Measurements from ENCODE around the gene AVPR2. TPM values are rescaled to one million over a fixed set of nuclear protein-coding genes. Genes with fewer than 3 reads are reported as not detected.
A peak's percentile ranks its signal among the peaks of the same experiment; 100 is the strongest.

Gene AVPR2
- polyA plus RNA-seq, 2 of the 4 experiments (the other 2 are of a cell fraction), result not detected

DNA sequence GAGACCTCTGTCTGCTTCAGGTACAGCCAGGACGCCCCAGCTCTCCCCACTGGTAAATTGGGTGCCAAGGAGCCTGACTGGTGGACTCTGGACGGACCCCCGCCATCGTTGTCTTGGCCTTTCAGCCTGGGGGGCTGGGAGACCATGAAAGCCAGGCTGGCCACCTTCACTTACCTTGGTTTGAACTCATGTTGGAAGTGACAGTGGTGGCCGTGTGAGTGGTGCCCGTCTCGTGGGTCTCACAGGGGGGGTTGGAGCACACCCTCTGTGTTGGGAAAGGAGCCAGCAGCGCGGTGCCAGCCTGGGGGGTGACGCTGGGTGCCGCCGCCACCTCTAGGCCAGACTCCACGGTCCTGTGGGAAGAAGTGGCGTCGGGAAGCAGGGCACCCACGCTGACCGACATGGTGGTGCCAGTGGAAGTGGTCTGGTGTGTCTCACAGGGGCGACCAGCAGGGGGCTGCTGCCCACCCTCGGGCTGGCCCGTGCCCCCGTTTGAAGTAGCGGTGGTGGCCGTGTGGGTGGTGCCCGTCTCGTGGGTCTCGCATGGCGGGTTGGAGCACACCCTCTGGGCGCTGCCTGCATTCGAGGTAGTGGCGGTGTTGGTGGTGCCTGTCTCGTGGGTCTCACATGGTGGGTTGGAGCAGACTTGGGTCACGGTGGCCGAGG lies 49.6 kb downstream of the AVPR2 start:
- Histone ChIP-seq H3K27ac (peak overlapping the region in 1 of 2 experiments; percentile 57; a peak in 1 of 6 replicates), H3K4me2 (no peak overlapping the region), H3K4me1 (0 out of 3 replicates have a peak, but pooled peaks cover 4% of the 10 kb centered on the region), H3K9me3 (no peaks in the 10 kb centered on the region), H3K4me3 (no peak overlapping the region)
- CTCF ChIA-PET, result interaction anchor here (0.6 to 17.9 kb wide), 11 partner anchors 9 to 306 kb away, joined by 3 to 363 read pairs (median 5); partner anchors contain the start of genes ARHGAP4, NAA10, PLXNB3 and RENBP
- no peak for FAIRE-seq
- peak in 1 of 2 experiments; percentile 41; a peak in 3 of 6 replicates for ATAC-seq
- no peak for DNase-seq (ENCODE audit: low read depth in 1 of 2, low spot score in 1 of 2)
- POLR2A ChIA-PET, result no interaction called here
- TF ChIP-seq, protein P1, sequence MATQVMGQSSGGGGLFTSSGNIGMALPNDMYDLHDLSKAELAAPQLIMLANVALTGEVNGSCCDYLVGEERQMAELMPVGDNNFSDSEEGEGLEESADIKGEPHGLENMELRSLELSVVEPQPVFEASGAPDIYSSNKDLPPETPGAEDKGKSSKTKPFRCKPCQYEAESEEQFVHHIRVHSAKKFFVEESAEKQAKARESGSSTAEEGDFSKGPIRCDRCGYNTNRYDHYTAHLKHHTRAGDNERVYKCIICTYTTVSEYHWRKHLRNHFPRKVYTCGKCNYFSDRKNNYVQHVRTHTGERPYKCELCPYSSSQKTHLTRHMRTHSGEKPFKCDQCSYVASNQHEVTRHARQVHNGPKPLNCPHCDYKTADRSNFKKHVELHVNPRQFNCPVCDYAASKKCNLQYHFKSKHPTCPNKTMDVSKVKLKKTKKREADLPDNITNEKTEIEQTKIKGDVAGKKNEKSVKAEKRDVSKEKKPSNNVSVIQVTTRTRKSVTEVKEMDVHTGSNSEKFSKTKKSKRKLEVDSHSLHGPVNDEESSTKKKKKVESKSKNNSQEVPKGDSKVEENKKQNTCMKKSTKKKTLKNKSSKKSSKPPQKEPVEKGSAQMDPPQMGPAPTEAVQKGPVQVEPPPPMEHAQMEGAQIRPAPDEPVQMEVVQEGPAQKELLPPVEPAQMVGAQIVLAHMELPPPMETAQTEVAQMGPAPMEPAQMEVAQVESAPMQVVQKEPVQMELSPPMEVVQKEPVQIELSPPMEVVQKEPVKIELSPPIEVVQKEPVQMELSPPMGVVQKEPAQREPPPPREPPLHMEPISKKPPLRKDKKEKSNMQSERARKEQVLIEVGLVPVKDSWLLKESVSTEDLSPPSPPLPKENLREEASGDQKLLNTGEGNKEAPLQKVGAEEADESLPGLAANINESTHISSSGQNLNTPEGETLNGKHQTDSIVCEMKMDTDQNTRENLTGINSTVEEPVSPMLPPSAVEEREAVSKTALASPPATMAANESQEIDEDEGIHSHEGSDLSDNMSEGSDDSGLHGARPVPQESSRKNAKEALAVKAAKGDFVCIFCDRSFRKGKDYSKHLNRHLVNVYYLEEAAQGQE (IDR thresholded peaks at IDR 0.05), result no peak
- TF ChIP-seq, protein P2, sequence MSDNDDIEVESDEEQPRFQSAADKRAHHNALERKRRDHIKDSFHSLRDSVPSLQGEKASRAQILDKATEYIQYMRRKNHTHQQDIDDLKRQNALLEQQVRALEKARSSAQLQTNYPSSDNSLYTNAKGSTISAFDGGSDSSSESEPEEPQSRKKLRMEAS (IDR thresholded peaks at IDR 0.05), result no peak
- TF ChIP-seq CHD4 (IDR thresholded peaks at IDR 0.05; ENCODE audit: borderline replicate concordance) (no peak), ZFP36 (IDR thresholded peaks at IDR 0.05; ENCODE audit: borderline replicate concordance, partially characterized antibody) (no peak), RCOR1 (IDR thresholded peaks at IDR 0.05; ENCODE audit: low read depth, low read length) (no peak), JUN (IDR thresholded peaks at IDR 0.05) (no peak)
- TF ChIP-seq, protein P3, sequence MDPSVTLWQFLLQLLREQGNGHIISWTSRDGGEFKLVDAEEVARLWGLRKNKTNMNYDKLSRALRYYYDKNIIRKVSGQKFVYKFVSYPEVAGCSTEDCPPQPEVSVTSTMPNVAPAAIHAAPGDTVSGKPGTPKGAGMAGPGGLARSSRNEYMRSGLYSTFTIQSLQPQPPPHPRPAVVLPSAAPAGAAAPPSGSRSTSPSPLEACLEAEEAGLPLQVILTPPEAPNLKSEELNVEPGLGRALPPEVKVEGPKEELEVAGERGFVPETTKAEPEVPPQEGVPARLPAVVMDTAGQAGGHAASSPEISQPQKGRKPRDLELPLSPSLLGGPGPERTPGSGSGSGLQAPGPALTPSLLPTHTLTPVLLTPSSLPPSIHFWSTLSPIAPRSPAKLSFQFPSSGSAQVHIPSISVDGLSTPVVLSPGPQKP (IDR thresholded peaks at IDR 0.05; ENCODE audit: low read depth, low read length), result no peak
- TF ChIP-seq, protein P4, sequence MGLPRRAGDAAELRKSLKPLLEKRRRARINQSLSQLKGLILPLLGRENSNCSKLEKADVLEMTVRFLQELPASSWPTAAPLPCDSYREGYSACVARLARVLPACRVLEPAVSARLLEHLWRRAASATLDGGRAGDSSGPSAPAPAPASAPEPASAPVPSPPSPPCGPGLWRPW (IDR thresholded peaks at IDR 0.05), result no peak
- WGBS (ENCODE audit: missing lambda C conversion rate), result 80% methylated on average over 10 of the region's 33 CpGs

DNA sequence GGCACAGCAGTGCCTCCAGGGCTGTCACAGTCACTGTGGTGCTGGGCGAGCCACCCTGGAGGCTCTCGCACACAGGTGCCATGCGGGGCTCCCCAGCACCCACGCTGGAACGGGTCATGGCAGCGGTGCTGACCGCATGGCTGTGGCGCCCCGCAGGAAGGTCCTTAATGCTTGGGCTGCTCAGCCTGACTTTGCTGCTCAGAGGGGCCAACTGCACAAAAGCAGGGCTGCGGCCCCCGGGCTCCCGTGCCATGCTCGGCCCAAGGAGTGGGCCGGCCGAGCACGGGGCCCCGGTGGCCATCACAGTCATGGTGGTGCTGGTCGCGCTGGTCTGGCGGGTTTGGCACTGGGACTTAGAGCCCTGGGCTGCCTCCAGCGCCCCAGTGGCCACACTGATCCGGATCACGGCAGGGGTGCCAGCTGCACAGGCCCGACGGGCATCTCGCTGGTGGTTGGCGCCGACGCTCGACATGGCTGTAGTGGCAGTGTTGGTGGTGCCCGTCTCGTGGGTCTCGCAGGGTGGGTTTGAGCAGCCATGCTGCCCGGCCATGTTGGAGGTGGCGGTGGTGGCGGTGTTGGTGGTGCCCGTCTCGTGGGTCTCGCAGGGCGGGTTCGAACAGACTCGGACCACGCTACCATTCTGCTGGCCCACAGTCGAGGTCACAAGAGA lies 50.2 kb downstream of the AVPR2 start:
- no peak for FAIRE-seq
- ATAC-seq, result peak in 1 of 2 experiments; percentile 3; a peak in 3 of 6 replicates
- no peaks in the 10 kb centered on the region for H3K9me3 ChIP-seq
- 100% methylated on average over 1 of the region's 44 CpGs for WGBS (ENCODE audit: missing lambda C conversion rate)
- H3K4me1 ChIP-seq, result 0 out of 3 replicates have a peak, but pooled peaks cover 4% of the 10 kb centered on the region
- CTCF ChIA-PET, result no interaction called here
- H3K27ac ChIP-seq, result no peak overlapping the region
- no peak overlapping the region for H3K4me2 ChIP-seq
- DNase-seq (ENCODE audit: low read depth in 1 of 2, low spot score in 1 of 2), result no peak
- POLR2A ChIA-PET, result interaction anchor here (0.5 kb wide), 1 partner anchor 996 kb away, joined by 4 read pairs; no protein-coding TSS in a partner anchor
- no peak overlapping the region for H3K4me3 ChIP-seq
- TF ChIP-seq, protein P5, sequence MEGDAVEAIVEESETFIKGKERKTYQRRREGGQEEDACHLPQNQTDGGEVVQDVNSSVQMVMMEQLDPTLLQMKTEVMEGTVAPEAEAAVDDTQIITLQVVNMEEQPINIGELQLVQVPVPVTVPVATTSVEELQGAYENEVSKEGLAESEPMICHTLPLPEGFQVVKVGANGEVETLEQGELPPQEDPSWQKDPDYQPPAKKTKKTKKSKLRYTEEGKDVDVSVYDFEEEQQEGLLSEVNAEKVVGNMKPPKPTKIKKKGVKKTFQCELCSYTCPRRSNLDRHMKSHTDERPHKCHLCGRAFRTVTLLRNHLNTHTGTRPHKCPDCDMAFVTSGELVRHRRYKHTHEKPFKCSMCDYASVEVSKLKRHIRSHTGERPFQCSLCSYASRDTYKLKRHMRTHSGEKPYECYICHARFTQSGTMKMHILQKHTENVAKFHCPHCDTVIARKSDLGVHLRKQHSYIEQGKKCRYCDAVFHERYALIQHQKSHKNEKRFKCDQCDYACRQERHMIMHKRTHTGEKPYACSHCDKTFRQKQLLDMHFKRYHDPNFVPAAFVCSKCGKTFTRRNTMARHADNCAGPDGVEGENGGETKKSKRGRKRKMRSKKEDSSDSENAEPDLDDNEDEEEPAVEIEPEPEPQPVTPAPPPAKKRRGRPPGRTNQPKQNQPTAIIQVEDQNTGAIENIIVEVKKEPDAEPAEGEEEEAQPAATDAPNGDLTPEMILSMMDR (IDR thresholded peaks at IDR 0.05), result no peak
- TF ChIP-seq NFE2L2 (conservative IDR thresholded peaks at IDR 0.05; ENCODE audit: low read length), result no peak
- no peak for TF ChIP-seq CHD4 (IDR thresholded peaks at IDR 0.05; ENCODE audit: borderline replicate concordance)
- TF ChIP-seq, protein P6, sequence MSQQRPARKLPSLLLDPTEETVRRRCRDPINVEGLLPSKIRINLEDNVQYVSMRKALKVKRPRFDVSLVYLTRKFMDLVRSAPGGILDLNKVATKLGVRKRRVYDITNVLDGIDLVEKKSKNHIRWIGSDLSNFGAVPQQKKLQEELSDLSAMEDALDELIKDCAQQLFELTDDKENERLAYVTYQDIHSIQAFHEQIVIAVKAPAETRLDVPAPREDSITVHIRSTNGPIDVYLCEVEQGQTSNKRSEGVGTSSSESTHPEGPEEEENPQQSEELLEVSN (IDR thresholded peaks at IDR 0.05; ENCODE audit: borderline replicate concordance, low read depth), result no peak
- TF ChIP-seq RCOR1 (IDR thresholded peaks at IDR 0.05; ENCODE audit: low read depth, low read length), result no peak
- no peak for TF ChIP-seq HOXB13 (CRISPR knock-in tag; IDR thresholded peaks at IDR 0.05; ENCODE audit: low read depth)
- TF ChIP-seq SREBF2 (IDR thresholded peaks at IDR 0.05), result no peak
- TF ChIP-seq, protein P7, sequence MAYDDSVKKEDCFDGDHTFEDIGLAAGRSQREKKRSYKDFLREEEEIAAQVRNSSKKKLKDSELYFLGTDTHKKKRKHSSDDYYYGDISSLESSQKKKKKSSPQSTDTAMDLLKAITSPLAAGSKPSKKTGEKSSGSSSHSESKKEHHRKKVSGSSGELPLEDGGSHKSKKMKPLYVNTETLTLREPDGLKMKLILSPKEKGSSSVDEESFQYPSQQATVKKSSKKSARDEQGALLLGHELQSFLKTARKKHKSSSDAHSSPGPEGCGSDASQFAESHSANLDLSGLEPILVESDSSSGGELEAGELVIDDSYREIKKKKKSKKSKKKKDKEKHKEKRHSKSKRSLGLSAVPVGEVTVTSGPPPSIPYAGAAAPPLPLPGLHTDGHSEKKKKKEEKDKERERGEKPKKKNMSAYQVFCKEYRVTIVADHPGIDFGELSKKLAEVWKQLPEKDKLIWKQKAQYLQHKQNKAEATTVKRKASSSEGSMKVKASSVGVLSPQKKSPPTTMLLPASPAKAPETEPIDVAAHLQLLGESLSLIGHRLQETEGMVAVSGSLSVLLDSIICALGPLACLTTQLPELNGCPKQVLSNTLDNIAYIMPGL (CRISPR knock-in tag; IDR thresholded peaks at IDR 0.05; ENCODE audit: borderline replicate concordance), result no peak
- no peak for TF ChIP-seq POLR2AphosphoS2 (conservative IDR thresholded peaks at IDR 0.05; ENCODE audit: low read length)
- TF ChIP-seq, protein P8, sequence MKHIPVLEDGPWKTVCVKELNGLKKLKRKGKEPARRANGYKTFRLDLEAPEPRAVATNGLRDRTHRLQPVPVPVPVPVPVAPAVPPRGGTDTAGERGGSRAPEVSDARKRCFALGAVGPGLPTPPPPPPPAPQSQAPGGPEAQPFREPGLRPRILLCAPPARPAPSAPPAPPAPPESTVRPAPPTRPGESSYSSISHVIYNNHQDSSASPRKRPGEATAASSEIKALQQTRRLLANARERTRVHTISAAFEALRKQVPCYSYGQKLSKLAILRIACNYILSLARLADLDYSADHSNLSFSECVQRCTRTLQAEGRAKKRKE (CRISPR knock-in tag; IDR thresholded peaks at IDR 0.05; ENCODE audit: low read depth), result no peak
- TF ChIP-seq CBX2 (IDR thresholded peaks at IDR 0.05; ENCODE audit: borderline replicate concordance, low read depth), result no peak
- TF ChIP-seq EP300 (IDR thresholded peaks at IDR 0.05), result no peak
- TF ChIP-seq ZNF302 (CRISPR knock-in tag; IDR thresholded peaks at IDR 0.05), result no peak
- no peak for TF ChIP-seq CHD2 (IDR thresholded peaks at IDR 0.05; ENCODE audit: low read length, partially characterized antibody)
- no peak for TF ChIP-seq POLR2A (IDR thresholded peaks at IDR 0.05; ENCODE audit: low read length)
- no peak for TF ChIP-seq HOXA7 (CRISPR knock-in tag; IDR thresholded peaks at IDR 0.05)
- no peak for TF ChIP-seq FOXS1 (CRISPR knock-in tag; IDR thresholded peaks at IDR 0.05)
